HepG2 (cell line): ENCODE data around the gene FNDC3B. TPM values are rescaled to one million over a fixed set of nuclear protein-coding genes. Genes with fewer than 3 reads are reported as not detected.

ENCODE experiments used
- HMG20A ChIP-seq: IDR thresholded peaks from 2 replicates; pipeline ENCODE4 v1.6.1; 2016; ENCODE audit warnings: borderline replicate concordance
- HMGXB3 ChIP-seq: sonication (generic); formaldehyde crosslinking; IDR thresholded peaks from 2 replicates; pipeline ENCODE4 v1.4.0; 2020; ENCODE audit warnings: missing genetic modification reagents, borderline replicate concordance
- MLLT10 ChIP-seq: sonication (generic); formaldehyde crosslinking; IDR thresholded peaks from 2 replicates; pipeline ENCODE4 v1.4.0; 2020; ENCODE audit warnings: missing genetic modification reagents
- MLX ChIP-seq: IDR thresholded peaks from 2 replicates; pipeline ENCODE4 v1.6.1; 2016
- SOX5 ChIP-seq: IDR thresholded peaks from 2 replicates; pipeline ENCODE4 v1.6.1; 2016; ENCODE audit warnings: borderline replicate concordance
- TGIF2 ChIP-seq: IDR thresholded peaks from 2 replicates; pipeline ENCODE4 v1.6.1; 2016; ENCODE audit warnings: control low read depth, missing compliant biosample characterization
- ZNF30 ChIP-seq: sonication (generic); formaldehyde crosslinking; IDR thresholded peaks from 2 replicates; pipeline ENCODE4 v1.5.0; 2020; ENCODE audit warnings: mild to moderate bottlenecking, missing genetic modification reagents
- ZNF512B ChIP-seq: sonication (generic); formaldehyde crosslinking; IDR thresholded peaks from 2 replicates; pipeline ENCODE4 v1.5.1; 2020; ENCODE audit warnings: missing genetic modification reagents, mild to moderate bottlenecking, borderline replicate concordance
- ZSCAN9 ChIP-seq: IDR thresholded peaks from 2 replicates; pipeline ENCODE4 v1.6.1; 2016; ENCODE audit warnings: borderline replicate concordance
- polyA plus RNA-seq, 8 experiments: library from polyadenylated mRNA; depleted of rRNA in 3 of 8; stranded (reverse) in 7 of 8; unstranded in 1 of 8; fragments of >200 nt; fragmentation: Illumina TruSeq in 4 of 8; extraction: Trizol in 4 of 8; gene quantifications; 2 replicates each; pipeline versions ENCODE4 v1.2.1 to v1.2.3, GENCODE V29; 2011 to 2016; ENCODE audit warnings: low read depth in 4 of 8, missing spikeins in 1 of 8, mixed read lengths in 1 of 8; ENCODE audit not compliant: insufficient read depth in 1 of 8
- total RNA-seq, 5 experiments: library from RNA; depleted of rRNA; stranded (reverse); fragments of >200 nt; fragmentation: Illumina TruSeq; extraction: Trizol; gene quantifications; 2 replicates each; pipeline ENCODE4 v1.2.3, GENCODE V29; 2016; ENCODE audit warnings: low read depth in 1 of 5

The FNDC3B gene
- total and polyA plus RNA-seq, 2 of the 13 experiments (the other 11 are each of a cell fraction or from before 2014, with no cell fraction given): 74.8 to 103 TPM

- 0 out of 2 replicates have a peak, but pooled peaks have one; percentile 18 for TF ChIP-seq MLX (CRISPR knock-in tag)
- peak; percentile 34; the same call in 1 of the 2 replicates for TF ChIP-seq TGIF2 (CRISPR knock-in tag)
- no peak for TF ChIP-seq ZNF30 (CRISPR knock-in tag)
- TF ChIP-seq MLLT10 (CRISPR knock-in tag): no peak
- 0 out of 2 replicates have a peak, but pooled peaks have one; percentile 11 for TF ChIP-seq HMG20A
- peak; percentile 62; the same call in 1 of the 2 replicates for TF ChIP-seq SOX5 (CRISPR knock-in tag)
- no peak for TF ChIP-seq HMGXB3 (CRISPR knock-in tag)
- peak; percentile 70; the same call in 1 of the 2 replicates for TF ChIP-seq ZSCAN9
- TF ChIP-seq ZNF512B (CRISPR knock-in tag): no peak
Measured at GRCh38 chr3:172065967-172066762, 26.8 kb downstream of the FNDC3B start (continued).
